ENCODE data around the gene REG1B.
"Not testable (repeated sequence)": the region's sequence is repeated elsewhere in the genome, so short reads cannot be mapped to it uniquely, and the experiment has no call there.

REG1B gene

DNA sequence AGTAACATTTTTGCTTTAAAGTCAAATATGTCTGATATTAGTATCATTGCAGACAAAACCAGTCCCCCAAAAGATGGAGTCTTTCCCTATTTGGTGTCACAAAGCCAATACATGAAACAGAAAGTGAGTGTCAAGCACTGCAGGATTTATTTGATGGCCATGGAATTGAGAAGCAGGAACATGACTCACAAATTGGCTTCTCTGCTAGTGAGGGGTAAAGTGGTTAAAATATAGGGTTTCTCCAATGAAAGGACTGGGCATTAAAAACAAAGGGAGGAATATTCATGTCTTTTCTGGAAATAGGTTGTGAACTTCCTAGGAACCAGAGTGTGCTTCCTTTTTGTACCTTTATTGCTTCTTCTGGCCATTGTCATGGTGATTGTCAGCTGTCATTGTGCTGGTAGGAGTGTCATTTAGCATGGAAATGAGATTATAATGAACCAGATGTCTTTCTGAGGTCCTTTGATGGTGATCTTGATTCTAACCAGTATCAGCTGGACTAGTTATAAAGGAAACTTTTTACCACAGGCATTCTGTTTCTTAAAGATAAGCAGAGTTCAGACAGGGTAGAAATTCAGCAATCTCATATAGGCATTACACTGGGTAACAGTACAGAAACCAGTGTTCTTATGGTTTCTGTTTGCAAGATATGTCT lies 4.1 kb downstream of the REG1B start:
- no peak for DNase-seq

GRCh38 chr2:79082987-79083386 lies 4.8 kb downstream of the REG1B start:
- DNase-seq, result no peak

- DNase-seq, result no peak
These were observed 16.7 kb downstream of the REG1B start for GRCh38 chr2:79071078-79071477.

- no peak for DNase-seq
These were observed 22.6 kb downstream of the REG1B start for GRCh38 chr2:79065201-79065600.

- not testable (repeated sequence) for DNase-seq
These were observed 33.0 kb downstream of the REG1B start for GRCh38 chr2:79054769-79055168.

- not testable (repeated sequence) for DNase-seq
These were observed 34.3 kb downstream of the REG1B start for GRCh38 chr2:79053486-79053885.

DNA sequence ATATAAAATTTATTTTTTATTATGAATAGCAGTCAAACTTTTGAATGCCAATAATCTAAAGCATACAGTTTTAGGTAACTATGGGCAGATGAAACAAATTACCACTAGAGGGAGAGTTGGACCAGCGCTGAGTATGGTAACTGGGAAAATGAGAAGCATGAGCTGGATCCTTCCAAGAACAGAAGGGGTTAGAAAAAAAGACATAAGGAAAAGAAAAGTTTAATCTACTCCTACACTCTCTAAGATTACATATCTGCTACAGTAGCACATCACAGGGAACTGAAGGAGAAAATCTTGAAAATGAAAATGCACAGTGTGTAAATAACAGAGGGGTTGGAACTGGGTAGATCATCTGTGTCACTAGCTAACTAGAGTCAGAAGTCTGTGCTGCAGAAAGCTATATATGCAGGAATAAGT lies 46.8 kb downstream of the REG1B start:
- DNase-seq, result no peak

DNA sequence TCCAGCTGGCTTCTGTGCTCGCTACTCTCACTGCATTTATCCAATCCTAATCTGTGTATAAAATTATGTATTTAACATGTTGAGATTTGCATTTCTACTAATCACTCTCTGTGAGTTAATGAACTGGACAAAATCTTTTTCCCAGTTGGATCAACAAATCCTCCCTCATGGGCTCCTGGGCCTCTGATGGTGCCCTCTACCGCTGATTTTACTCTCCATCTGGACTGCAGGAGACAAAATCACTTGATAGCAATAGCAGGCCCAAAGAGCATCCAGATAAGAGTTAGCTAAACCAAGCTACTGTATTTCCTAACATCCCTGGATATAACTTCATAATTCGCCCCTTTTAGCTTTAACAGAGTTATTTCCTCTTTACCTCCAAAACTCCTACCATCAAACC lies 47.8 kb downstream of the REG1B start:
- no peak for DNase-seq
